Measurements from ENCODE around the gene IFIH1. TPM values are rescaled to one million over a fixed set of nuclear protein-coding genes. Genes with fewer than 3 reads are reported as not detected.

Gene IFIH1
- total and polyA plus RNA-seq, 9 of the 15 experiments (the other 6 are each of a cell fraction or from before 2014, with no cell fraction given): 0.15 to 1.2 (median 0.60) TPM; not detected in 1

GRCh38 chr2:162252153-162252552 lies 66.3 kb downstream of the IFIH1 start (continued):
- TF ChIP-seq ZNF717 (CRISPR knock-in tag; IDR thresholded peaks at IDR 0.05) (no peak), EP300 (IDR thresholded peaks at IDR 0.05; ENCODE audit: low read length) (no peak), MYBL2 (IDR thresholded peaks at IDR 0.05; ENCODE audit: low read depth) (no peak), MYBL2 (CRISPR knock-in tag; IDR thresholded peaks at IDR 0.05; ENCODE audit: borderline replicate concordance) (no peak), PREB (CRISPR knock-in tag; IDR thresholded peaks at IDR 0.05) (no peak), MCM7 (IDR thresholded peaks at IDR 0.05) (no peak), ZNF586 (CRISPR knock-in tag; conservative IDR thresholded peaks at IDR 0.05) (no peak), RFX1 (IDR thresholded peaks at IDR 0.05) (no peak), ARID3A (IDR thresholded peaks at IDR 0.05; ENCODE audit: borderline replicate concordance, low read depth, low read length) (no peak)

GRCh38 chr2:162245781-162246180 lies 72.7 kb downstream of the IFIH1 start:
- intact Hi-C loops (cut with micrococcal nuclease): no loop called here
- Histone ChIP-seq H3K9me1 (ENCODE audit: control insufficient read depth, insufficient read depth, low read length) (no peaks in the 10 kb centered on the region), H4K20me1 (replicated peaks; ENCODE audit: control insufficient read depth, insufficient read depth, low read length) (no peaks in the 10 kb centered on the region), H3K4me3 (no peak overlapping the region), H3K9me3 (replicated peaks; ENCODE audit: control insufficient read depth, insufficient read depth, low read depth, low read length) (0 out of 2 replicates have a peak, but pooled peaks cover 2% of the 10 kb centered on the region), H3K27ac (ENCODE audit: extremely low read depth, low read depth, low read length) (no peak overlapping the region), H3K9ac (ENCODE audit: insufficient read depth in 1 of 2, low read depth in 2 of 2, low read length in 2 of 2) (no peak overlapping the region), H3K27me3 (ENCODE audit: control insufficient read depth in 2 of 2, insufficient read depth in 2 of 2, low read length in 2 of 2) (no peaks in the 10 kb centered on the region), H3K4me2 (ENCODE audit: insufficient read depth, low read length) (no peak overlapping the region), H2AFZ (ENCODE audit: low read depth, low read length) (no peak overlapping the region), H3K36me3 (ENCODE audit: control insufficient read depth, insufficient read depth, low read length) (no peaks in the 10 kb centered on the region), H3K79me2 (ENCODE audit: control insufficient read depth, insufficient read depth, low read length) (no peaks in the 10 kb centered on the region), H3K4me1 (replicated peaks in 1 of 2; ENCODE audit: control insufficient read depth in 2 of 2, insufficient read depth in 2 of 2, low read length in 2 of 2) (no peaks in the 10 kb centered on the region)
- no TSS peak for BruUV-seq (replicated peaks)
- DNase-seq (ENCODE audit: extremely low read depth in 1 of 4, low spot score in 3 of 4): no peak
- CTCF ChIA-PET (ENCODE audit: low intra/inter-chr PET ratio): no interaction called here
- POLR2A ChIA-PET: no interaction called here
- FAIRE-seq: no peak
- in situ Hi-C loops (cut with MboI): no loop called here
- no peak for ATAC-seq
- TF ChIP-seq POLR2A (conservative IDR thresholded peaks at IDR 0.05): no peak
- TF ChIP-seq SLC30A9 (CRISPR knock-in tag; IDR thresholded peaks at IDR 0.05): no peak
- no peak for TF ChIP-seq RREB1 (CRISPR knock-in tag; IDR thresholded peaks at IDR 0.05)
- no peak for TF ChIP-seq RBM17 (IDR thresholded peaks at IDR 0.05; ENCODE audit: borderline replicate concordance, low read depth, low read length)
- TF ChIP-seq DACH1 (IDR thresholded peaks at IDR 0.05; ENCODE audit: partially characterized antibody): no peak
- no peak for TF ChIP-seq POLR2AphosphoS2 (IDR thresholded peaks at IDR 0.05; ENCODE audit: low read length)

Measured in K562 (cell line).